VCaP (cell line): ENCODE measurements around the gene OSBPL2.

Experiments used
- H3K27ac ChIP-seq: fragments of 450-650 bp; 2 replicates; pipeline ENCODE4 v1.5.1; 2017
- TF ChIP-seq, protein P1 (sequence below): fragments of 450-650 bp; conservative IDR thresholded peaks from 2 replicates; pipeline ENCODE4 v1.5.1; 2017; ENCODE audit warnings: mild to moderate bottlenecking, moderate library complexity

OSBPL2 gene

DNA sequence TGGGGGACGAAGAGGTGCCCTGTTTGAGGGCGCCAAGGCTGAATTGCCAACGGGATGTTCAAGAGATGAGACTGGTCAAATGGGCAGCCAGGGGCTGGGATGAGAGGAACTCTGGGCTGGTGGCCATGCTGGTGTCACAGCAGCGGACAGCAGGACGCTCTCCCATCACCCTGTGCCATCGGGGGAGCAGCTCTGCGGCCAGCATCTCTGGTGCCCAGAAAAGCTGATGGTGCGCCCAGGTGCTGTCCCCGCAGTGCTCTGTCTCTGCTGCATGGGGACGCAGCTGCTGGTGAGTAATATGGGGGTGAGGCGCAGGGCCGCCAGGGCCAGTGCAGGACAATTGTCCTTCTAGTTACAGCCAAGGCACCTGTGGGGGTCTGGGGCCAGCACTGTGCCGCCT is 13.3 kb upstream of the OSBPL2 start:
- TF ChIP-seq, protein P1, sequence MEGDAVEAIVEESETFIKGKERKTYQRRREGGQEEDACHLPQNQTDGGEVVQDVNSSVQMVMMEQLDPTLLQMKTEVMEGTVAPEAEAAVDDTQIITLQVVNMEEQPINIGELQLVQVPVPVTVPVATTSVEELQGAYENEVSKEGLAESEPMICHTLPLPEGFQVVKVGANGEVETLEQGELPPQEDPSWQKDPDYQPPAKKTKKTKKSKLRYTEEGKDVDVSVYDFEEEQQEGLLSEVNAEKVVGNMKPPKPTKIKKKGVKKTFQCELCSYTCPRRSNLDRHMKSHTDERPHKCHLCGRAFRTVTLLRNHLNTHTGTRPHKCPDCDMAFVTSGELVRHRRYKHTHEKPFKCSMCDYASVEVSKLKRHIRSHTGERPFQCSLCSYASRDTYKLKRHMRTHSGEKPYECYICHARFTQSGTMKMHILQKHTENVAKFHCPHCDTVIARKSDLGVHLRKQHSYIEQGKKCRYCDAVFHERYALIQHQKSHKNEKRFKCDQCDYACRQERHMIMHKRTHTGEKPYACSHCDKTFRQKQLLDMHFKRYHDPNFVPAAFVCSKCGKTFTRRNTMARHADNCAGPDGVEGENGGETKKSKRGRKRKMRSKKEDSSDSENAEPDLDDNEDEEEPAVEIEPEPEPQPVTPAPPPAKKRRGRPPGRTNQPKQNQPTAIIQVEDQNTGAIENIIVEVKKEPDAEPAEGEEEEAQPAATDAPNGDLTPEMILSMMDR = no peak
- H3K27ac ChIP-seq = no peak overlapping the region

DNA sequence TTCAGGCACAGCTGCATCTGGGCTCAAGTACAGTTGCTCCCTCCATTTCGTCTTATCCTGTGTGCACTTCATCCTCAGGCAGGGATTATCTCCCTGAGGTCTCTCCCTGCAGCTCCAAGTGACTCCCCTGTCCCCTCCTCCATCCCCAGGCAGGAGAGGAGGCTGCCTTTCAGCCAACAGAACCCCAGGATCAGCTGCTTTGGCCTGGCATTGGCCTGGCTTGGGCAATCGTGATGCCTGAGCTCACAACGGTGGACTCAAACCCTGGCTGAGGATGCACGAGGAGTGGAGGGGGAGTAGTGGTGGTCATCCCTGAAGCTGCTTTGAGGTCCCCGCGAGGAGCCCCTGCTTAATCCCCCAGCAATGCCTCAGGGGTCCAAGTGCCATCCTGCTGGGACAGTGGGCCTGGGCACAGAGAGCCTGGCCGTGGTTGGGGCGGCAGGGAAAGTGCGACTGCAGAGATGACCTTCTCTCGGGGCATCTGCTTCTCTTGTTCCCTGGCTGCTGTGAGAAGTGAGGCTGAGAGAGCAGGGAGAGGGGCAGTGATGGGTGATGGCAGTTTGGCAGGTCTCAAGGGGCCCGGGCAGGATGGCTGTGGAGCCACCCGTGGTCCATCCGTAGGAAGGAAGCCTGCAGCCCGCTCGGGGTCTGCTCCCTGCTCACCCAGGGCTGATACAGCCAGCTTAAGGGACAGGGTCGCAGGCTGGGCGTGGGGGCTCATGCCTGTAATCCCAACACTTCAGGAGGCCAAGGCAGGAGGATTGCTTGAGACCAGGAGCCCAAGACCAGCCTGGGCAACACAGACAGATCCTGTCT is 12.3 kb upstream of the OSBPL2 start:
- TF ChIP-seq, protein P1 = no peak
- H3K27ac ChIP-seq = no peak overlapping the region

DNA sequence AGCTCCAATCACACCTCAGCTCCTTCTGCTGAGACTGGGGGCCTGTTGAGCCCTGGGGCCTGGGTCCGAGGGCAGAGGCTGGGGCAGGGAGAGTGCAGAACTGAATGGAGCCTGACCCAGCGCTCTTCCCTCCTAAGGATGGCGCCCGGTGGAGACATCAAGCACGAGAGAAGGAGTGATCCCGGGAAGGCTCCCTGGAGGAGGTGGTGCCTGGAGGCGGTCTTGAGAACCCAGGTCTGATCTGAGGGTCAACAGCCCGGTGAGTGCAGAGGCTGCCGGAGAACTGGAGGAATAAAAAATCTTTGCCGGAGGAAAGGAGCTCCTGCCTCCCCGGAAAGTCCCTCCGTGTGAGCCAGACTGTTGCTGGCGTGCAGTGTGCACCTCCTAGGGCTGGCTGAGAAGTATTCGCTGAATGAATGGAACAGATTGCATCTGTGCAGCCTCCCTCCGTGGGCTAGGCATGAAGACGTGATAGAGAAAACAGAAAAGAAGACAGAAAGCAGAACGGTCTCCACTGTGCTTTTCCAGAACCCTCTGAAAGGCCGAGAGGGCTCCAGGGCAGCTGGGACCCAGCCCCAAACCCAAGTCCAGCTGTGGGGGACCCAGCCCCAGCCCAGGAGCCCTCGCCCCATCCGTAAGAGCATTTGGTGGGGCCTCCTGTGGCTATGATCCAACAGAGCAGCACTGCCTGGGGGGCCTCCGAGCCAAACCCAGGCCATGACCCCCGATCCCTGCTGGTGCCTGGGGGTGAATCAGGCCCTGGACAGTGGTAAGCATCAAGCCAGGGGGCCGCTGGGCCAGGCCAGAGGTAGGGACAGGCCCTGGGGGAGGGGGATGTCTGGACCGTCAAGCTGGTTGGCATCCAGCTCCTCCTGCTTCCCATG is 11.4 kb upstream of the OSBPL2 start:
- TF ChIP-seq, protein P1 = no peak
- H3K27ac ChIP-seq = peak overlapping the region; percentile 38

DNA sequence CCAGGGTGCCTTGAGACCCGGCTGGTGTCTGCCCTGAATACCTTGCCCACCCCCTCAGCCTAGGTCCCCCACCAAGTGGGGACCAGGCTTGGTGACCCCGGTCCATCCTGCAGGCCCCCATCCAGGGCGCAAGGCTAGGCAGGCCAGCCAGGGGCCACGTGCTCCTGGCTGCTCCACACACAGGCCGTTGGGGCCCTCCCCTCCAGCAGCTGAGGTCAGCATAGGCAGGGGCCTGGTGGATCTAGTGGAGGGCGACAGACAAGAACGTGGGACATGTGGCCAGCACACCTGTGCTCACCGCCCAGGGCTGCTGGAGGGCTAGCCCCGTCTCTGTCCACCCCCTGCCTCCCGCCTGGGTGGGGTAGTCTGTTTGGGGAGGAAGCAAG is 10.7 kb upstream of the OSBPL2 start:
- peak overlapping the region; percentile 38 for H3K27ac ChIP-seq
- TF ChIP-seq, protein P1 = no peak

DNA sequence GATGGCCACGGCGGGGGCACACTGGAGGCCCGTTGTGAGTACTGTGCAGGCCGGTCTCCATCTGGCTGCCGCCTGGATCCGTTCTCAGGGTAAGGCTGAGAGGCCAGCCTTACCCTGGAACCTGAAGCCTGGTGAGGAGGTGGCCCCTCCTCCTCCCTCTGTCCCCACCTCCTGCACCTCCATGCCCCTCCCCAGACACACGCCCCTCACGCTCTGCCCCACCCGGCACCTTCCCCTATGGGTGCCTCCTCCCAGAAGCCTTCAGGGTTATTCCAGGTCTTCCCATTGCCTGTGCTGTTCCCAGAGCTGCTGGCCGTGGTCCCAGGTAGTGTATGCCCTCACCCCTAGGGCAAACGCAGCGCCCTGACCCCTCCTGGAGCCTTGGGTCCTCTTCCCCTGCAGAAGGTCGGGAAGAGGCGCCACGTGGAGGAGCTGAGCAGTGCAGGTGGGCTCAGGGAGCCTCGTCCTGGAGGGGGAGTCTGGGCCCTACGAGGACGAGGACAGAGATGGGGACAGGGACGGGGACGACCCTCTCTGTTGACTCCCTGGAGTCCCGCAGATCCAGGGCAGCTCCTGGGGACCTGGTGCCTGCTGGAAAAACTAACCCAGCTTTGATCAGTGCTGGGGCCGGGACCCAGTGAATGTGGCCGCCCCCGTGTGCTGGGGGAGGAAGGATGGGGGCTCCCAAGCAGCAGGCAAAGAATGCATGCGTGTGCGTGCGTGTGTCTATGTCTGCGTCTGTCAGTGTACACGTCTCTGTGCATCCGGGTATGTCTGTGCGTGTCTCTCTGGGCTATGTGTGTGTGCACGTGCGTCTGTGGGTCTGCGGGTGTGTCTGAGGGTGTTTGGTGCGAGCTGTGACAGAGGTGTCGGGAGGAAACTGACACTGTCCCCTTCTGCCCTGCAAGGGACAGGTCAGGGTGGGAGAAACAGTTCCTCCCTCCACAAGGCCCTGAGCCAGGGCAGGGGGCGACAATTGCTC is 10.1 kb upstream of the OSBPL2 start:
- peak overlapping the region; percentile 38 for H3K27ac ChIP-seq
- TF ChIP-seq, protein P1 = no peak

DNA sequence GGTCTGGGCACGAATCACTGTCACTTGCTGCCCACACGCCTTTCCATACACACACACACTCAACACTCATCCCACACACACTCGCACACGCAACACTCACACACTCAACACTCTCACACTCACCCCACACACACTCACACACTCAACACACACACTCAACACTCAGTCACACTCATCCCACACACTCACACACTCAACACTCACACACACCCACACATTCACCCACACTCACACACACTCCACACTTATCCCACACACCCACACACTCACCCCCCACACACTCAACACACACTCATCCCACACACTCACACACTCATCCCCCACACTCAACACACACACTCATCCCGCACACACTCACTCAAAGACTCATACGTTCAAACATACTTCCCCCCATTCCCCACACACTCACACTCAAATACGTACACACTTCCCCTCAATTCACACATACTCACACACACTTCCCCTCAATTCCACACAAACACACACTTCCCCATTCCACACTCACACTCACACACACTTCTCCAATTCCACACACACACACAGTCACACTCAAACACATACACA is 9.3 kb upstream of the OSBPL2 start:
- TF ChIP-seq, protein P1 = no peak
- H3K27ac ChIP-seq = peak overlapping the region; percentile 38; the same call in 1 of the 2 replicates
